HepG2 (cell line): ENCODE data around the gene CMTM8. TPM values are rescaled to one million over a fixed set of nuclear protein-coding genes. Genes with fewer than 3 reads are reported as not detected.

Experiments
- DMAP1 ChIP-seq: IDR thresholded peaks from 2 replicates; pipeline ENCODE4 v1.6.1; 2016
- DZIP1 ChIP-seq: sonication (generic); formaldehyde crosslinking; IDR thresholded peaks from 2 replicates; pipeline ENCODE4 v1.5.0; 2020; ENCODE audit warnings: mild to moderate bottlenecking, missing genetic modification reagents
- ETS1 ChIP-seq: sonication (generic); formaldehyde crosslinking; IDR thresholded peaks from 2 replicates; pipeline ENCODE4 v1.4.0; 2020; ENCODE audit warnings: missing genetic modification reagents
- MIER2 ChIP-seq: IDR thresholded peaks from 2 replicates; pipeline ENCODE4 v1.6.1; 2016; ENCODE audit warnings: missing biosample characterization, missing genetic modification reagents
- MYC ChIP-seq: sonication (generic); formaldehyde crosslinking; IDR thresholded peaks from 2 replicates; pipeline ENCODE4 v1.9.0; 2021; ENCODE audit warnings: missing genetic modification reagents, borderline replicate concordance
- PAWR ChIP-seq: sonication (generic); formaldehyde crosslinking; IDR thresholded peaks from 2 replicates; pipeline ENCODE4 v1.4.0; 2020; ENCODE audit warnings: missing genetic modification reagents, mild to moderate bottlenecking, borderline replicate concordance
- SAFB2 ChIP-seq: sonication (generic); formaldehyde crosslinking; IDR thresholded peaks from 2 replicates; pipeline ENCODE4 v1.5.1; 2020; ENCODE audit warnings: missing genetic modification reagents, low read depth, mild to moderate bottlenecking, borderline replicate concordance
- SMAD3 ChIP-seq: sonication (generic); formaldehyde crosslinking; IDR thresholded peaks from 2 replicates; pipeline ENCODE4 v1.4.0; 2020; ENCODE audit warnings: missing genetic modification reagents
- SNAPC2 ChIP-seq: sonication (generic); formaldehyde crosslinking; IDR thresholded peaks from 2 replicates; pipeline ENCODE4 v1.8.1; 2022; ENCODE audit warnings: mild to moderate bottlenecking, missing genetic modification reagents
- SP4 ChIP-seq: sonication (generic); formaldehyde crosslinking; IDR thresholded peaks from 2 replicates; pipeline ENCODE4 v1.8.1; 2023; ENCODE audit warnings: mild to moderate bottlenecking, missing genetic modification reagents
- ZFP82 ChIP-seq: sonication (generic); formaldehyde crosslinking; IDR thresholded peaks from 2 replicates; pipeline ENCODE4 v1.5.1; 2020; ENCODE audit warnings: mild to moderate bottlenecking, missing genetic modification reagents, borderline replicate concordance
- ZGPAT ChIP-seq: IDR thresholded peaks from 2 replicates; pipeline ENCODE4 v1.6.1; 2016; ENCODE audit warnings: mild to moderate bottlenecking
- ZNF362 ChIP-seq: sonication (generic); formaldehyde crosslinking; IDR thresholded peaks from 2 replicates; pipeline ENCODE4 v1.4.0; 2020; ENCODE audit warnings: missing genetic modification reagents, mild to moderate bottlenecking, borderline replicate concordance
- ZNF530 ChIP-seq: sonication (generic); formaldehyde crosslinking; IDR thresholded peaks from 2 replicates; pipeline ENCODE4 v1.5.0; 2020; ENCODE audit warnings: low read depth, mild to moderate bottlenecking, missing genetic modification reagents
- ZNF639 ChIP-seq: conservative IDR thresholded peaks from 2 replicates; pipeline ENCODE4 v1.6.1; 2018; ENCODE audit warnings: missing genetic modification reagents
- ZNF691 ChIP-seq: sonication (generic); formaldehyde crosslinking; IDR thresholded peaks from 2 replicates; pipeline ENCODE4 v1.4.0; 2020; ENCODE audit warnings: missing genetic modification reagents, low read depth, mild to moderate bottlenecking, borderline replicate concordance
- ZSCAN25 ChIP-seq: sonication (generic); formaldehyde crosslinking; IDR thresholded peaks from 2 replicates; pipeline ENCODE4 v1.8.0; 2022; ENCODE audit warnings: mild to moderate bottlenecking, missing genetic modification reagents
- polyA plus RNA-seq, 8 experiments: library from polyadenylated mRNA; depleted of rRNA in 3 of 8; stranded (reverse) in 7 of 8; unstranded in 1 of 8; fragments of >200 nt; fragmentation: Illumina TruSeq in 4 of 8; extraction: Trizol in 4 of 8; gene quantifications; 2 replicates each; pipeline versions ENCODE4 v1.2.1 to v1.2.3, GENCODE V29; 2011 to 2016; ENCODE audit warnings: low read depth in 4 of 8, missing spikeins in 1 of 8, mixed read lengths in 1 of 8; ENCODE audit not compliant: insufficient read depth in 1 of 8
- total RNA-seq, 5 experiments: library from RNA; depleted of rRNA; stranded (reverse); fragments of >200 nt; fragmentation: Illumina TruSeq; extraction: Trizol; gene quantifications; 2 replicates each; pipeline ENCODE4 v1.2.3, GENCODE V29; 2016; ENCODE audit warnings: low read depth in 1 of 5

The CMTM8 gene
- total and polyA plus RNA-seq, 2 of the 13 experiments (the other 11 are each of a cell fraction or from before 2014, with no cell fraction given) = 8.9 to 15.8 TPM

- TF ChIP-seq ZNF362 (CRISPR knock-in tag) (no peak), SMAD3 (CRISPR knock-in tag) (no peak), ZFP82 (CRISPR knock-in tag) (0 out of 2 replicates have a peak, but pooled peaks have one; percentile 77), ZNF691 (no peak), ZNF639 (CRISPR knock-in tag) (no peak), DZIP1 (CRISPR knock-in tag) (0 out of 2 replicates have a peak, but pooled peaks have one; percentile 2), MYC (CRISPR knock-in tag) (0 out of 2 replicates have a peak, but pooled peaks have one; percentile 14), PAWR (no peak), ZSCAN25 (0 out of 2 replicates have a peak, but pooled peaks have one; percentile 19), ZGPAT (peak; percentile 17; the same call in 1 of the 2 replicates), ETS1 (no peak), DMAP1 (CRISPR knock-in tag) (no peak), SAFB2 (CRISPR knock-in tag) (peak; percentile 27; the same call in 1 of the 2 replicates), ZNF530 (CRISPR knock-in tag) (no peak), SNAPC2 (CRISPR knock-in tag) (no peak), MIER2 (CRISPR knock-in tag) (no peak), SP4 (CRISPR knock-in tag) (peak; percentile 55; the same call in 1 of the 2 replicates)
Observed at GRCh38 chr3:32238453-32239306, at the start of gene CMTM8 (continued).
